SK-N-SH treated with all-trans-retinoic acid at 6 μM for 48 hours (cell line): ENCODE data around the gene JOSD1.

Experiments used
- ATAC-seq: fragments of 200-7000 bp; cut with Tn5 transposase; 3 replicates; pipeline ENCODE4 v1.9.1; 2020; ENCODE audit warnings: mild to moderate bottlenecking, moderate library complexity
- ARNTL ChIP-seq: fragments of 450-650 bp; formaldehyde crosslinking; IDR thresholded peaks from 2 replicates; pipeline ENCODE4 v1.5.0; 2020; ENCODE audit warnings: low read depth, mild to moderate bottlenecking, moderate library complexity, borderline replicate concordance
- CREB5 ChIP-seq: fragments of 250-450 bp; sonication (Bioruptor Pico); IDR thresholded peaks from 2 replicates; pipeline ENCODE4 v1.5.1; 2020; ENCODE audit warnings: low read depth, mild to moderate bottlenecking, moderate library complexity
- CSDC2 ChIP-seq: fragments of 250-450 bp; sonication (Bioruptor Pico); IDR thresholded peaks from 2 replicates; pipeline ENCODE4 v1.5.0; 2020; ENCODE audit warnings: mild to moderate bottlenecking, moderate library complexity
- CSRNP3 ChIP-seq: fragments of 250-450 bp; sonication (Bioruptor Pico); IDR thresholded peaks from 2 replicates; pipeline ENCODE4 v1.5.1; 2021; ENCODE audit warnings: mild to moderate bottlenecking, moderate library complexity
- ESRRG ChIP-seq: fragments of 250-450 bp; sonication (Bioruptor Pico); IDR thresholded peaks from 2 replicates; pipeline ENCODE4 v1.6.1; 2021; ENCODE audit warnings: mild to moderate bottlenecking
- GLIS3 ChIP-seq: fragments of 250-450 bp; sonication (Bioruptor Pico); IDR thresholded peaks from 2 replicates; pipeline ENCODE4 v1.5.0; 2020; ENCODE audit warnings: mild to moderate bottlenecking, moderate library complexity
- ISL1 ChIP-seq: fragments of 250-450 bp; sonication (Bioruptor Pico); IDR thresholded peaks from 2 replicates; pipeline ENCODE4 v2.1.2; 2022; ENCODE audit warnings: mild to moderate bottlenecking, moderate library complexity
- OSR1 ChIP-seq: fragments of 250-450 bp; sonication (Bioruptor Pico); IDR thresholded peaks from 2 replicates; pipeline ENCODE4 v1.8.0; 2022; ENCODE audit warnings: moderate library complexity, mild to moderate bottlenecking, inconsistent platforms
- POU6F1 ChIP-seq: fragments of 250-450 bp; sonication (Bioruptor Pico); IDR thresholded peaks from 2 replicates; pipeline ENCODE4 v1.8.0; 2021; ENCODE audit warnings: low read depth, mild to moderate bottlenecking, moderate library complexity, borderline replicate concordance
- PPARA ChIP-seq: fragments of 250-450 bp; sonication (Bioruptor Pico); IDR thresholded peaks from 2 replicates; pipeline ENCODE4 v1.5.0; 2020; ENCODE audit warnings: mild to moderate bottlenecking, borderline replicate concordance
- RARB ChIP-seq: fragments of 250-450 bp; sonication (Bioruptor Pico); IDR thresholded peaks from 2 replicates; pipeline ENCODE4 v1.8.0; 2021; ENCODE audit warnings: mild to moderate bottlenecking, moderate library complexity
- SNAI2 ChIP-seq: fragments of 250-450 bp; sonication (Bioruptor Pico); IDR thresholded peaks from 2 replicates; pipeline ENCODE4 v1.5.0; 2020; ENCODE audit warnings: mild to moderate bottlenecking, moderate library complexity
- TOX ChIP-seq: fragments of 250-450 bp; sonication (Bioruptor Pico); IDR thresholded peaks from 2 replicates; pipeline ENCODE4 v1.8.0; 2021; ENCODE audit warnings: mild to moderate bottlenecking, moderate library complexity, borderline replicate concordance
- TSHZ2 ChIP-seq: fragments of 250-450 bp; sonication (Bioruptor Pico); IDR thresholded peaks from 2 replicates; pipeline ENCODE4 v1.5.0; 2020; ENCODE audit warnings: mild to moderate bottlenecking, moderate library complexity
- ZC3H10 ChIP-seq: fragments of 250-450 bp; sonication (Bioruptor Pico); IDR thresholded peaks from 2 replicates; pipeline ENCODE4 v1.5.1; 2021; ENCODE audit warnings: mild to moderate bottlenecking, moderate library complexity
- ZFP3 ChIP-seq: fragments of 250-450 bp; sonication (Bioruptor Pico); IDR thresholded peaks from 2 replicates; pipeline ENCODE4 v1.5.0; 2020; ENCODE audit warnings: mild to moderate bottlenecking, moderate library complexity
- ZFP30 ChIP-seq: fragments of 450-650 bp; formaldehyde crosslinking; IDR thresholded peaks from 2 replicates; pipeline ENCODE4 v1.5.0; 2022; ENCODE audit warnings: mild to moderate bottlenecking, moderate library complexity
- ZNF565 ChIP-seq: fragments of 450-650 bp; formaldehyde crosslinking; conservative IDR thresholded peaks from 2 replicates; pipeline ENCODE4 v1.5.0; 2020; ENCODE audit warnings: low read depth, mild to moderate bottlenecking, moderate library complexity
- ZNF70 ChIP-seq: fragments of 450-650 bp; formaldehyde crosslinking; IDR thresholded peaks from 2 replicates; pipeline ENCODE4 v1.5.0; 2020; ENCODE audit warnings: mild to moderate bottlenecking, moderate library complexity
- ZNF8 ChIP-seq: fragments of 450-650 bp; formaldehyde crosslinking; IDR thresholded peaks from 2 replicates; pipeline ENCODE4 v1.5.0; 2020; ENCODE audit warnings: mild to moderate bottlenecking, moderate library complexity

JOSD1 gene

GRCh38 chr22:38699784-38700183 lies 959 bp downstream of the JOSD1 start:
- peak; percentile 10; the same call in 1 of the 3 replicates for ATAC-seq
- no peak for TF ChIP-seq CREB5 (CRISPR knock-in tag)

GRCh38 chr22:38699143-38699542 lies 1.6 kb downstream of the JOSD1 start:
- no peak for ATAC-seq
- TF ChIP-seq POU6F1 (no peak), SNAI2 (CRISPR knock-in tag) (no peak)
- TF ChIP-seq, all 23 proteins: peak for 0

- ATAC-seq: no peak
- TF ChIP-seq ISL1 (CRISPR knock-in tag) (no peak), PPARA (CRISPR knock-in tag) (no peak), RARB (CRISPR knock-in tag) (no peak), CREB5 (CRISPR knock-in tag) (no peak), CSRNP3 (CRISPR knock-in tag) (no peak), GLIS3 (no peak), ZNF70 (CRISPR knock-in tag) (no peak), ZNF8 (CRISPR knock-in tag) (no peak), ZFP3 (no peak)
Observed at GRCh38 chr22:38698407-38699094, 2.2 kb downstream of the JOSD1 start.

- ATAC-seq: 0 out of 3 replicates have a peak, but pooled peaks have one; percentile 6
- TF ChIP-seq TSHZ2 (CRISPR knock-in tag) (no peak), ZFP30 (CRISPR knock-in tag) (no peak), POU6F1 (no peak), CREB5 (CRISPR knock-in tag) (no peak), CSRNP3 (CRISPR knock-in tag) (no peak), ISL1 (CRISPR knock-in tag) (no peak), ARNTL (CRISPR knock-in tag) (no peak), TOX (CRISPR knock-in tag) (no peak), OSR1 (no peak), ZNF8 (CRISPR knock-in tag) (no peak), ZNF70 (CRISPR knock-in tag) (no peak), ZC3H10 (no peak), ESRRG (CRISPR knock-in tag) (no peak), SNAI2 (CRISPR knock-in tag) (no peak), ZFP3 (no peak), ZNF565 (CRISPR knock-in tag) (no peak), PPARA (CRISPR knock-in tag) (no peak), CSDC2 (CRISPR knock-in tag) (no peak)
Observed at GRCh38 chr22:38697425-38698089, 3.2 kb downstream of the JOSD1 start.
